H1 (cell line): ENCODE data around the gene EPHB3. TPM values are rescaled to one million over a fixed set of nuclear protein-coding genes. Genes with fewer than 3 reads are reported as not detected.

Experiments
- CTCF ChIA-PET: fragments of 300-600 bp; sonication (Branson Sonifier 250); formaldehyde crosslinking; loops from one replicate; lab custom pipeline; 2021; ENCODE audit not compliant: partially characterized antibody; lab: Charles Lee
- POLR2A ChIA-PET: fragments of 300-600 bp; sonication (Branson Sonifier 250); formaldehyde crosslinking; loops from one replicate; lab custom pipeline; 2021; ENCODE audit warnings: inconsistent platforms; ENCODE audit not compliant: partially characterized antibody; lab: Charles Lee
- DNase-seq, 2 experiments: peaks; one replicate each; pipeline versions ENCODE4 v3.0.0 to v3.0.0-alpha.2; 2010 to 2022; ENCODE audit warnings: low spot score in 2 of 2, low read depth in 1 of 2, mixed read lengths in 1 of 2
- FAIRE-seq: peaks from 2 replicates; lab custom pipeline; 2011; peaks lifted over from hg19 to GRCh38; lab: Jason Lieb, UNC
- H2AFZ ChIP-seq: 2 replicates; pipeline ENCODE4 v1.8.1; 2012; ENCODE audit warnings: low read length, inconsistent platforms
- H2AK5ac ChIP-seq: 2 replicates; pipeline ENCODE4 v1.6.1; 2013; ENCODE audit warnings: low read depth, low read length
- H2BK120ac ChIP-seq: replicated peaks from 2 replicates; pipeline ENCODE3; 2013; ENCODE audit warnings: low read depth, low read length, inconsistent platforms
- H2BK12ac ChIP-seq: 2 replicates; pipeline ENCODE4 v1.6.1; 2013; ENCODE audit warnings: low read depth, low read length
- H2BK15ac ChIP-seq: 2 replicates; pipeline ENCODE4 v1.6.1; 2013; ENCODE audit warnings: low read length
- H2BK20ac ChIP-seq: 2 replicates; pipeline ENCODE4 v1.6.1; 2013; ENCODE audit warnings: low read length
- H2BK5ac ChIP-seq: 2 replicates; pipeline ENCODE4 v1.6.1; 2013; ENCODE audit warnings: low read depth, low read length
- H3K14ac ChIP-seq: 2 replicates; pipeline ENCODE4 v1.6.1; 2013; ENCODE audit warnings: inconsistent platforms; ENCODE audit not compliant: insufficient read length
- H3K18ac ChIP-seq: 2 replicates; pipeline ENCODE4 v1.6.1; 2013; ENCODE audit warnings: low read length; ENCODE audit errors: extremely low read depth
- H3K23ac ChIP-seq: 2 replicates; pipeline ENCODE4 v1.6.1; 2013; ENCODE audit warnings: inconsistent platforms; ENCODE audit not compliant: insufficient read length
- H3K23me2 ChIP-seq: 2 replicates; pipeline ENCODE4 v1.6.1; 2013; ENCODE audit warnings: low read depth, low read length
- H3K27ac ChIP-seq: 2 replicates; pipeline ENCODE4 v1.6.1; 2011; ENCODE audit warnings: low read depth, low read length, inconsistent platforms
- H3K27me3 ChIP-seq, 4 experiments: replicated peaks in 1 of 4; 1 replicate in 1 of 4; 2 replicates in 3 of 4; pipeline versions ENCODE4 v1.6.1 to v1.8.1; 2011 to 2013; ENCODE audit warnings: low read length in 3 of 4, mild to moderate bottlenecking in 3 of 4, inconsistent platforms in 2 of 4, mixed read lengths in 2 of 4, moderate library complexity in 1 of 4; ENCODE audit not compliant: control insufficient read depth in 3 of 4, insufficient read depth in 3 of 4; ENCODE audit errors: extremely low read depth in 1 of 4
- H3K36me3 ChIP-seq, 4 experiments: 2 replicates each; pipeline versions ENCODE4 v1.6.1 to v1.8.1; 2011 to 2013; ENCODE audit warnings: mild to moderate bottlenecking in 4 of 4, low read length in 3 of 4, moderate library complexity in 2 of 4, control low read depth in 1 of 4, inconsistent platforms in 1 of 4; ENCODE audit not compliant: insufficient read depth in 4 of 4, control insufficient read depth in 2 of 4
- H3K4ac ChIP-seq: replicated peaks from 2 replicates; pipeline ENCODE3; 2013; ENCODE audit warnings: low read length, low read depth, mixed read lengths, inconsistent platforms; ENCODE audit not compliant: insufficient read length
- H3K4me1 ChIP-seq, 4 experiments: replicated peaks in 1 of 4; 1 replicate in 1 of 4; 2 replicates in 3 of 4; pipeline versions ENCODE4 v1.6.1 to v1.8.1; 2011 to 2013; ENCODE audit warnings: low read length in 3 of 4, inconsistent platforms in 2 of 4, mixed read lengths in 1 of 4; ENCODE audit not compliant: insufficient read depth in 4 of 4, control insufficient read depth in 3 of 4
- H3K4me2 ChIP-seq, 2 experiments: 2 replicates each; pipeline versions ENCODE4 v1.6.1 to v1.8.1; 2011 to 2013; ENCODE audit warnings: low read depth in 2 of 2, low read length in 2 of 2, control low read depth in 1 of 2, inconsistent platforms in 1 of 2, mild to moderate bottlenecking in 1 of 2; ENCODE audit not compliant: insufficient read depth in 1 of 2
- H3K4me3 ChIP-seq, 4 experiments: fragments of 200-600, 300-600 bp in 1 of 4; sonication (generic), shearing (Covaris generic), sonication (Bioruptor Twin) in 1 of 4; 2 replicates each; pipeline versions ENCODE4 v1.5.1 to v1.8.1; 2011 to 2016; ENCODE audit warnings: low read length in 4 of 4, low read depth in 3 of 4, control low read depth in 2 of 4, inconsistent platforms in 2 of 4, mild to moderate bottlenecking in 2 of 4, mixed read lengths in 1 of 4, moderate library complexity in 1 of 4; ENCODE audit not compliant: insufficient read depth in 2 of 4; ENCODE audit errors: extremely low read depth in 1 of 4
- H3K56ac ChIP-seq: replicated peaks from 2 replicates; pipeline ENCODE3; 2013; ENCODE audit warnings: low read depth, mild to moderate bottlenecking, mixed read lengths, low read length, inconsistent platforms; ENCODE audit not compliant: insufficient read length
- H3K79me1 ChIP-seq: 2 replicates; pipeline ENCODE4 v1.6.1; 2013; ENCODE audit warnings: low read depth, low read length, control low read depth
- H3K79me2 ChIP-seq, 2 experiments: 2 replicates each; pipeline versions ENCODE4 v1.6.1 to v1.8.1; 2012 to 2013; ENCODE audit warnings: low read length in 2 of 2, mild to moderate bottlenecking in 2 of 2, inconsistent platforms in 1 of 2; ENCODE audit not compliant: insufficient read depth in 2 of 2, control insufficient read depth in 1 of 2
- H3K9ac ChIP-seq, 4 experiments: replicated peaks in 1 of 4; 1 replicate in 1 of 4; 2 replicates in 3 of 4; pipeline versions ENCODE4 v1.6.1 to v1.8.1; 2011 to 2013; ENCODE audit warnings: low read depth in 3 of 4, low read length in 3 of 4, control low read depth in 2 of 4, mild to moderate bottlenecking in 2 of 4, moderate library complexity in 2 of 4, inconsistent platforms in 1 of 4; ENCODE audit errors: extremely low read depth in 1 of 4
- H3K9me3 ChIP-seq, 2 experiments: 2 replicates each; pipeline versions ENCODE4 v1.6.1 to v1.8.1; 2012 to 2013; ENCODE audit warnings: mild to moderate bottlenecking in 2 of 2, moderate library complexity in 2 of 2, control low read depth in 1 of 2, inconsistent platforms in 1 of 2, low read depth in 1 of 2, low read length in 1 of 2, mixed read lengths in 1 of 2; ENCODE audit not compliant: insufficient read depth in 2 of 2
- H4K20me1 ChIP-seq, 2 experiments: replicated peaks in 1 of 2; 2 replicates each; pipeline versions ENCODE3 to v1.8.1; 2011 to 2013; ENCODE audit warnings: inconsistent platforms in 2 of 2, low read length in 2 of 2, mild to moderate bottlenecking in 1 of 2; ENCODE audit not compliant: insufficient read depth in 2 of 2, control insufficient read depth in 1 of 2
- H4K5ac ChIP-seq: 2 replicates; pipeline ENCODE4 v1.6.1; 2013; ENCODE audit warnings: low read length, low read depth, mixed read lengths, inconsistent platforms; ENCODE audit not compliant: insufficient read length
- H4K8ac ChIP-seq: 2 replicates; pipeline ENCODE4 v1.8.0; 2013; ENCODE audit warnings: mild to moderate bottlenecking, moderate library complexity, low read length, inconsistent platforms; ENCODE audit not compliant: insufficient read depth; ENCODE audit errors: extremely low read depth
- H4K91ac ChIP-seq: replicated peaks from 2 replicates; pipeline ENCODE3; 2013; ENCODE audit warnings: low read length, mixed read lengths, inconsistent platforms; ENCODE audit not compliant: insufficient read length
- BCL11A ChIP-seq, 2 experiments: IDR thresholded peaks; one replicate each; pipeline ENCODE4 v1.6.1; 2011; ENCODE audit warnings: low read depth in 2 of 2, low read length in 2 of 2, mild to moderate bottlenecking in 2 of 2
- CHD2 ChIP-seq: IDR thresholded peaks from 2 replicates; pipeline ENCODE4 v1.6.1; 2012; ENCODE audit warnings: low read length, improper control_type of control experiment
- EGR1 ChIP-seq: IDR thresholded peaks from 2 replicates; pipeline ENCODE4 v1.6.1; 2011; ENCODE audit warnings: low read depth, low read length, borderline replicate concordance
- GTF2F1 ChIP-seq: IDR thresholded peaks from 2 replicates; pipeline ENCODE4 v1.6.1; 2012; ENCODE audit warnings: low read depth, low read length, improper control_type of control experiment, borderline replicate concordance
- JUN ChIP-seq: IDR thresholded peaks from 2 replicates; pipeline ENCODE4 v1.6.1; 2011; ENCODE audit warnings: low read depth, mild to moderate bottlenecking, improper control_type of control experiment, low read length
- JUND ChIP-seq: IDR thresholded peaks from 2 replicates; pipeline ENCODE4 v1.6.1; 2011; ENCODE audit warnings: mild to moderate bottlenecking, improper control_type of control experiment, low read length
- KDM5A ChIP-seq: fragments of 200-600 bp; IDR thresholded peaks from 2 replicates; pipeline ENCODE4 v1.7.1; 2012; ENCODE audit warnings: mild to moderate bottlenecking, low read length, inconsistent platforms, mixed read lengths
- POLR2A ChIP-seq, 2 experiments: IDR thresholded peaks; 1 replicate in 1 of 2; 2 replicates in 1 of 2; pipeline ENCODE4 v1.6.1; 2011; ENCODE audit warnings: low read depth in 2 of 2, low read length in 2 of 2, mild to moderate bottlenecking in 2 of 2; ENCODE audit errors: control extremely low read depth in 1 of 2
- POLR2AphosphoS5 ChIP-seq: IDR thresholded peaks from 2 replicates; pipeline ENCODE4 v1.6.1; 2011; ENCODE audit warnings: low read depth, low read length
- RFX5 ChIP-seq: IDR thresholded peaks from 2 replicates; pipeline ENCODE4 v1.6.1; 2011; ENCODE audit warnings: low read depth, low read length, improper control_type of control experiment, borderline replicate concordance
- WGBS, 2 experiments: shearing (Covaris generic) in 1 of 2; methylation state at CpG; one replicate each; pipeline versions ENCODE4 v1.1.6 to v1.1.7; 2013 to 2015; ENCODE audit warnings: low lambda C conversion rate in 2 of 2, mixed read lengths in 2 of 2, inconsistent platforms in 1 of 2, low coverage in 1 of 2, missing lambda C conversion rate in 1 of 2; ENCODE audit not compliant: insufficient replicate concordance in 2 of 2, insufficient coverage in 1 of 2, insufficient read length in 1 of 2; ENCODE audit errors: extremely low coverage in 1 of 2, missing lambda C conversion rate in 1 of 2; 5-methylcytosine and 5-hydroxymethylcytosine counted together
- polyA plus RNA-seq, 7 experiments: library from polyadenylated mRNA; depleted of rRNA in 3 of 7; stranded (reverse) in 5 of 7; unstranded in 2 of 7; fragments of >200 nt in 5 of 7; fragments of 200-250 nt in 2 of 7; gene quantifications; 1 replicate in 5 of 7; 2 replicates in 1 of 7; 4 replicates in 1 of 7; pipeline versions ENCODE4 v1.2.1 to v1.2.3, GENCODE V29; 2011 to 2013; ENCODE audit warnings: missing spikeins in 2 of 7, mixed read lengths in 2 of 7
- total RNA-seq: library from RNA; stranded (reverse); fragmentation: NEBNext Ultra II Directional; extraction: Animal tissue kit (Norgen Biotek cat#: 25700); gene quantifications from 2 replicates; pipeline ENCODE4 v1.2.1, GENCODE V29; 2021

EPHB3 gene
- total and polyA plus RNA-seq, 2 of the 8 experiments (the other 6 are each of a cell fraction or from before 2014, with no cell fraction given) = 0.41 to 0.91 TPM

DNA sequence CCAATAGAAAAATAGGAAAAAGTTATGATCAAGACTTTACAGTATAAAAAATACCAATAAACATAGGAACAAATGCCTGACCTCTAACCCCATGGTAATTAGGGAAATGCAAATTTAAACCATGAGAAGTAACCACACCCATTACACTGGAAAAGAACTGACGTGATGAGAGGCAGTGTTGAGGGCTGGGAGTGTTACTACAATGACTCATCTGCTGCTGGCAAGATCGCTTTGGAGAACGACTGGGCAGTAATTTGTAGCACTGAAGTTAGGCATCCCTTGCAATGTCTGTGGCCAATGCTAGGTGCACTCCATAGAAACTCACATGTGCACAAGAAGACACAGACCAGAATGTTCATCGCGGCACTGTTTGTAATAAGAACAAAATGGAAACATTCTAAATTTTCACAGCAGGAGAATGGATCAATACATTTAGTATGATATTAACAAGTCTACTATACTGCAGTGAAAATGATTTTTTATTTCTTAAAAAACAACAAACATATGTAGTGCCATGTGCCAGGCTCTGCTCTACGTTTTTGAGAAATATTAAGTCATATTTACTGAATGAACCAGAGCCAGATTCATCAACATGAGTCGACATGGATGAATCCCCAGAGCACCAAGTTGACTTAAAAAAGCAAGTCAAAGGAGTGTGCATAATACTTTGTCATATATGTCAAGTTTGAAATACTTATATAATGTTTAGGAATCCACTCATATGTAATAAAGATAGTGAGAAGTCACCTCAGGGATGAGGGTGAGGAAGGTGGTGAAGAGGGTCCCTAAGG lies 37.6 kb upstream of the EPHB3 start:
- Histone ChIP-seq H4K5ac (no peak overlapping the region), H2BK5ac (no peak overlapping the region), H3K14ac (no peak overlapping the region), H4K20me1 (no peaks in the 10 kb centered on the region), H3K56ac (no peak overlapping the region), H3K79me2 (no peaks in the 10 kb centered on the region), H3K27ac (no peak overlapping the region), H3K23ac (no peak overlapping the region), H4K8ac (no peak overlapping the region), H3K23me2 (peaks cover 7% of the 10 kb centered on the region), H3K4ac (no peak overlapping the region), H2AK5ac (no peak overlapping the region), H3K4me2 (peak overlapping the region in 1 of 2 experiments; percentile 54; a peak in 2 of 4 replicates), H2BK12ac (no peak overlapping the region), H3K79me1 (no peaks in the 10 kb centered on the region), H3K4me3 (no peak overlapping the region; a peak in 1 of 8 replicates), H3K36me3 (no peaks in the 10 kb centered on the region)
- POLR2A ChIA-PET = interaction anchor here (1.5 kb wide), 1 partner anchor 30 kb away, joined by 3 read pairs; no protein-coding TSS in a partner anchor
- CTCF ChIA-PET = interaction anchor here (0.6 to 2.5 kb wide), 3 partner anchors 10 to 135 kb away, joined by 3 to 9 read pairs (median 3); no protein-coding TSS in a partner anchor
- no peak for DNase-seq
- TF ChIP-seq CHD2 (no peak), BCL11A (IDR thresholded peaks at IDR 0.05; ENCODE audit: low read depth in 2 of 2, low read length in 2 of 2) (no peak), POLR2A (IDR thresholded peaks at IDR 0.05; ENCODE audit: control extremely low read depth in 1 of 2, low read depth in 2 of 2, low read length in 2 of 2) (peak in 1 of 2 experiments; percentile 33; a peak in 1 of 3 replicates), POLR2AphosphoS5 (no peak), JUND (peak; percentile 72), EGR1 (no peak), KDM5A (no peak), RFX5 (peak; percentile 25; the same call in 1 of the 2 replicates), GTF2F1 (no peak), JUN (no peak)
- TF ChIP-seq, all 59 proteins: peak for 3
- no peak overlapping the region for H2BK120ac ChIP-seq
- no peak overlapping the region for H4K91ac ChIP-seq
- no peak overlapping the region for H2AFZ ChIP-seq
- no peak overlapping the region for H2BK15ac ChIP-seq
- no peak overlapping the region for H3K9ac ChIP-seq
- WGBS, 2 experiments = 54% methylated on average over 7 of the region's 7 CpGs; no CpG with 5 or more reads in 1 of the 2 experiments
- peak; percentile 89 for FAIRE-seq
- H3K9me3 ChIP-seq = no peaks in the 10 kb centered on the region
- H2BK20ac ChIP-seq = no peak overlapping the region
- peaks cover 0 to 14% (median 9%) of the 10 kb centered on the region in 4 experiments for H3K4me1 ChIP-seq
- no peak overlapping the region; the same call in 1 of the 2 replicates for H3K18ac ChIP-seq
- no peaks in the 10 kb centered on the region for H3K27me3 ChIP-seq
